B cell (primary cell): ENCODE measurements around the gene SLU7.

Source experiments
- EZH2 ChIP-seq: IDR thresholded peaks from 2 replicates; pipeline ENCODE4 v1.6.1; 2012; ENCODE audit warnings: borderline replicate concordance, low read depth, mild to moderate bottlenecking, moderate library complexity, low read length; ENCODE audit not compliant: insufficient read depth, poor library complexity, severe bottlenecking
- TF ChIP-seq, protein P1 (sequence below): fragments of 200-600 bp; IDR thresholded peaks from one replicate; pipeline ENCODE4 v1.8.0; 2022; ENCODE audit warnings: antibody characterized with exemption, mild to moderate bottlenecking

DNA sequence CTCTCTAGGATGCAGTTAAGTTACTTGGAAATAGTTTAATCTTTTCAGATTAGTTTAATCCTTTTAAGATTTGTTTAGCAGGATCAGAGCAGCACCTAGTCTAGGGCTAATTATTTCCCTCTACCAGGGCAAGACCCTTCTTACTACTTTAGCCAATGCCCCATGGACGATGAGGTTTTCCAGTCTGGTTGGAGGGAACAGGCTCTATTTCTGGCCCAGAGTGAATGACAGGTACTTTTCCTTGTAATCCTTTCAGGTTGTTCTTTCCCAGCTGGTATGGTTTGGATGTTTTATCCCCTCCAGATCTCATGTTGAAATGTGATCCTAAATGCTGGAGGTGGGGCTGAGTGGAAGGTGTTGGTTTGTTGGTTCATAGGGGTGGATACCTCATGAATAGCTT lies 30.0 kb upstream of the SLU7 start:
- TF ChIP-seq, protein P1, sequence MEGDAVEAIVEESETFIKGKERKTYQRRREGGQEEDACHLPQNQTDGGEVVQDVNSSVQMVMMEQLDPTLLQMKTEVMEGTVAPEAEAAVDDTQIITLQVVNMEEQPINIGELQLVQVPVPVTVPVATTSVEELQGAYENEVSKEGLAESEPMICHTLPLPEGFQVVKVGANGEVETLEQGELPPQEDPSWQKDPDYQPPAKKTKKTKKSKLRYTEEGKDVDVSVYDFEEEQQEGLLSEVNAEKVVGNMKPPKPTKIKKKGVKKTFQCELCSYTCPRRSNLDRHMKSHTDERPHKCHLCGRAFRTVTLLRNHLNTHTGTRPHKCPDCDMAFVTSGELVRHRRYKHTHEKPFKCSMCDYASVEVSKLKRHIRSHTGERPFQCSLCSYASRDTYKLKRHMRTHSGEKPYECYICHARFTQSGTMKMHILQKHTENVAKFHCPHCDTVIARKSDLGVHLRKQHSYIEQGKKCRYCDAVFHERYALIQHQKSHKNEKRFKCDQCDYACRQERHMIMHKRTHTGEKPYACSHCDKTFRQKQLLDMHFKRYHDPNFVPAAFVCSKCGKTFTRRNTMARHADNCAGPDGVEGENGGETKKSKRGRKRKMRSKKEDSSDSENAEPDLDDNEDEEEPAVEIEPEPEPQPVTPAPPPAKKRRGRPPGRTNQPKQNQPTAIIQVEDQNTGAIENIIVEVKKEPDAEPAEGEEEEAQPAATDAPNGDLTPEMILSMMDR = no peak
- no peak for TF ChIP-seq EZH2
